ENCODE data around the gene MYT1.

DNA sequence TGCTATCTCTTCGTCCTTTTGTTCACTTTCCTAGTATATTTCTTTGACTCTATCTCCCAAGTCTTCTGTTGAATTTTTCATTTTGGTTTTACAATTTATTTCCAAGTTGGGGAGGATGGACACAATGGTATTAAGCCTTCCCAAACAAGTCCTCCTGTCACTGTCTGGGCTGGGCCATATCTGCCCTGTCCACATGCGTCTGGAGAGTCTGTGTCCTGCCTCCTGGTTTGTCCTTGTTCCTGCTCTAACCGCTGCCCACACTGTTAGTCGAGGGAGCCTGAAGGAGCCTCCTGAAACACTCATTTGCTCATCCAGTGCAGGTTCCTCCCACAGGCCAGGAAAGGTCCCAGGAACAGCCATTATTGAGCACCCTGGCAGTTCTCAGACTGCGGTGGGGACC is 17.1 kb downstream of the MYT1 start:
- no peak for TF ChIP-seq POLR2A (IDR thresholded peaks at IDR 0.05)
- TF ChIP-seq, protein P1, sequence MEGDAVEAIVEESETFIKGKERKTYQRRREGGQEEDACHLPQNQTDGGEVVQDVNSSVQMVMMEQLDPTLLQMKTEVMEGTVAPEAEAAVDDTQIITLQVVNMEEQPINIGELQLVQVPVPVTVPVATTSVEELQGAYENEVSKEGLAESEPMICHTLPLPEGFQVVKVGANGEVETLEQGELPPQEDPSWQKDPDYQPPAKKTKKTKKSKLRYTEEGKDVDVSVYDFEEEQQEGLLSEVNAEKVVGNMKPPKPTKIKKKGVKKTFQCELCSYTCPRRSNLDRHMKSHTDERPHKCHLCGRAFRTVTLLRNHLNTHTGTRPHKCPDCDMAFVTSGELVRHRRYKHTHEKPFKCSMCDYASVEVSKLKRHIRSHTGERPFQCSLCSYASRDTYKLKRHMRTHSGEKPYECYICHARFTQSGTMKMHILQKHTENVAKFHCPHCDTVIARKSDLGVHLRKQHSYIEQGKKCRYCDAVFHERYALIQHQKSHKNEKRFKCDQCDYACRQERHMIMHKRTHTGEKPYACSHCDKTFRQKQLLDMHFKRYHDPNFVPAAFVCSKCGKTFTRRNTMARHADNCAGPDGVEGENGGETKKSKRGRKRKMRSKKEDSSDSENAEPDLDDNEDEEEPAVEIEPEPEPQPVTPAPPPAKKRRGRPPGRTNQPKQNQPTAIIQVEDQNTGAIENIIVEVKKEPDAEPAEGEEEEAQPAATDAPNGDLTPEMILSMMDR (IDR thresholded peaks at IDR 0.05): no peak
